HepG2 (cell line): ENCODE measurements around the gene DMRTA2.
"Not testable (repeated sequence)": the region's sequence is repeated elsewhere in the genome, so short reads cannot be mapped to it uniquely, and the experiment has no call there.

Experiments
- EP300 ChIP-seq, 3 experiments: sonication (generic) in 1 of 3; formaldehyde crosslinking in 1 of 3; IDR thresholded peaks; 2 replicates each; pipeline versions ENCODE4 v1.5.1 to v1.6.1; 2011 to 2020; ENCODE audit warnings: low read depth in 2 of 3, low read length in 2 of 3, borderline replicate concordance in 1 of 3, improper control_type of control experiment in 1 of 3, mild to moderate bottlenecking in 1 of 3, missing genetic modification reagents in 1 of 3, moderate library complexity in 1 of 3
- EZH2 ChIP-seq: conservative IDR thresholded peaks from 2 replicates; pipeline ENCODE4 v1.6.1; 2012; ENCODE audit warnings: mild to moderate bottlenecking, low read depth, low read length, moderate library complexity
- KDM4B ChIP-seq: sonication (generic); formaldehyde crosslinking; IDR thresholded peaks from 2 replicates; pipeline ENCODE4 v1.4.0; 2020; ENCODE audit warnings: missing genetic modification reagents
- MAFF ChIP-seq: IDR thresholded peaks from 2 replicates; pipeline ENCODE4 v1.6.1; 2011; ENCODE audit warnings: low read depth, low read length, improper control_type of control experiment
- MED1 ChIP-seq: sonication (generic); formaldehyde crosslinking; IDR thresholded peaks from 2 replicates; pipeline ENCODE4 v1.4.0; 2020; ENCODE audit warnings: missing genetic modification reagents
- MYC ChIP-seq: sonication (generic); formaldehyde crosslinking; IDR thresholded peaks from 2 replicates; pipeline ENCODE4 v1.9.0; 2021; ENCODE audit warnings: missing genetic modification reagents, borderline replicate concordance
- NR1H2 ChIP-seq: sonication (generic); formaldehyde crosslinking; IDR thresholded peaks from 2 replicates; pipeline ENCODE4 v1.8.1; 2022; ENCODE audit warnings: low read depth, missing genetic modification reagents, borderline replicate concordance
- POLR2A ChIP-seq, 2 experiments: IDR thresholded peaks; 2 replicates each; pipeline ENCODE4 v1.6.1; 2011; ENCODE audit warnings: low read depth in 2 of 2, low read length in 2 of 2, mild to moderate bottlenecking in 1 of 2, moderate library complexity in 1 of 2; ENCODE audit not compliant: insufficient read depth in 1 of 2
- TCF12 ChIP-seq, 2 experiments: fragments of 450-650 bp in 1 of 2; sonication (generic) in 1 of 2; formaldehyde crosslinking in 1 of 2; IDR thresholded peaks; 2 replicates each; pipeline versions ENCODE4 v1.6.1 to v1.8.0; 2017 to 2022; ENCODE audit warnings: antibody characterized with exemption in 1 of 2, mild to moderate bottlenecking in 1 of 2, missing genetic modification reagents in 1 of 2, moderate library complexity in 1 of 2
- TF ChIP-seq, protein P1 (sequence below): sonication (generic); formaldehyde crosslinking; IDR thresholded peaks from 2 replicates; pipeline ENCODE4 v1.5.0; 2020; ENCODE audit warnings: mild to moderate bottlenecking, missing genetic modification reagents, moderate library complexity
- TF ChIP-seq, protein P2 (sequence below): IDR thresholded peaks from 2 replicates; pipeline ENCODE4 v1.6.1; 2016; ENCODE audit warnings: low read depth, borderline replicate concordance
- TF ChIP-seq, protein P3 (sequence below): sonication (generic); formaldehyde crosslinking; IDR thresholded peaks from 2 replicates; pipeline ENCODE4 v1.4.0; 2020; ENCODE audit warnings: missing genetic modification reagents, borderline replicate concordance
- TF ChIP-seq, protein P4 (sequence below): IDR thresholded peaks from 2 replicates; pipeline ENCODE4 v1.6.1; 2012; ENCODE audit warnings: inconsistent platforms

DNA sequence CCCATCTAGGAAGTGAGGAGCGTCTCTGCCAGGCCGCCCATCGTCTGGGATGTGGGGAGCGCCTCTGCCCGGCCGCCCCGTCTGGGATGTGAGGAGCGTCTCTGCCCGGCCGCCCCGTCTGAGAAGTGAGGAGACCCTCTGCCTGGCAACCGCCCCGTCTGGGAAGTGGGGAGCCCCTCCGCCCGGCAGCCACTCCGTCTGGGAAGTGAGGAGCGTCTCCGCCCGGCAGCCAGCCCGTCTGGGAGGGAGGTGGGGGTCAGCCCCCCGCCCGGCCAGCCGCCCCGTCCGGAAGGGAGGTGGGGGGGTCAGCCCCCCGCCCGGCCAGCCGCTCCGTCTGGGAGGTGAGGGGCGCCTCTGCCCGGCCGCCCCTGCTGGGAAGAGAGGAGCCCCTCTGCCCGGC is 41.7 kb downstream of the DMRTA2 start:
- TF ChIP-seq MED1; MYC (CRISPR knock-in tag); TCF12 (IDR thresholded peaks at IDR 0.05); TCF12 (CRISPR knock-in tag; IDR thresholded peaks at IDR 0.05); EZH2; KDM4B; POLR2A (IDR thresholded peaks at IDR 0.05; ENCODE audit: insufficient read depth in 1 of 2, low read depth in 2 of 2, low read length in 2 of 2); MAFF; EP300 (IDR thresholded peaks at IDR 0.05; ENCODE audit: low read depth in 2 of 2, low read length in 2 of 2); EP300 (CRISPR knock-in tag; IDR thresholded peaks at IDR 0.05; ENCODE audit: borderline replicate concordance); NR1H2 (CRISPR knock-in tag): not testable (repeated sequence)
- TF ChIP-seq, protein P1, sequence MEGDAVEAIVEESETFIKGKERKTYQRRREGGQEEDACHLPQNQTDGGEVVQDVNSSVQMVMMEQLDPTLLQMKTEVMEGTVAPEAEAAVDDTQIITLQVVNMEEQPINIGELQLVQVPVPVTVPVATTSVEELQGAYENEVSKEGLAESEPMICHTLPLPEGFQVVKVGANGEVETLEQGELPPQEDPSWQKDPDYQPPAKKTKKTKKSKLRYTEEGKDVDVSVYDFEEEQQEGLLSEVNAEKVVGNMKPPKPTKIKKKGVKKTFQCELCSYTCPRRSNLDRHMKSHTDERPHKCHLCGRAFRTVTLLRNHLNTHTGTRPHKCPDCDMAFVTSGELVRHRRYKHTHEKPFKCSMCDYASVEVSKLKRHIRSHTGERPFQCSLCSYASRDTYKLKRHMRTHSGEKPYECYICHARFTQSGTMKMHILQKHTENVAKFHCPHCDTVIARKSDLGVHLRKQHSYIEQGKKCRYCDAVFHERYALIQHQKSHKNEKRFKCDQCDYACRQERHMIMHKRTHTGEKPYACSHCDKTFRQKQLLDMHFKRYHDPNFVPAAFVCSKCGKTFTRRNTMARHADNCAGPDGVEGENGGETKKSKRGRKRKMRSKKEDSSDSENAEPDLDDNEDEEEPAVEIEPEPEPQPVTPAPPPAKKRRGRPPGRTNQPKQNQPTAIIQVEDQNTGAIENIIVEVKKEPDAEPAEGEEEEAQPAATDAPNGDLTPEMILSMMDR (CRISPR knock-in tag): not testable (repeated sequence)
- TF ChIP-seq, protein P2, sequence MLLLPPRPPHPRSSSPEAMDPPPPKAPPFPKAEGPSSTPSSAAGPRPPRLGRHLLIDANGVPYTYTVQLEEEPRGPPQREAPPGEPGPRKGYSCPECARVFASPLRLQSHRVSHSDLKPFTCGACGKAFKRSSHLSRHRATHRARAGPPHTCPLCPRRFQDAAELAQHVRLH: not testable (repeated sequence)
- TF ChIP-seq, protein P3, sequence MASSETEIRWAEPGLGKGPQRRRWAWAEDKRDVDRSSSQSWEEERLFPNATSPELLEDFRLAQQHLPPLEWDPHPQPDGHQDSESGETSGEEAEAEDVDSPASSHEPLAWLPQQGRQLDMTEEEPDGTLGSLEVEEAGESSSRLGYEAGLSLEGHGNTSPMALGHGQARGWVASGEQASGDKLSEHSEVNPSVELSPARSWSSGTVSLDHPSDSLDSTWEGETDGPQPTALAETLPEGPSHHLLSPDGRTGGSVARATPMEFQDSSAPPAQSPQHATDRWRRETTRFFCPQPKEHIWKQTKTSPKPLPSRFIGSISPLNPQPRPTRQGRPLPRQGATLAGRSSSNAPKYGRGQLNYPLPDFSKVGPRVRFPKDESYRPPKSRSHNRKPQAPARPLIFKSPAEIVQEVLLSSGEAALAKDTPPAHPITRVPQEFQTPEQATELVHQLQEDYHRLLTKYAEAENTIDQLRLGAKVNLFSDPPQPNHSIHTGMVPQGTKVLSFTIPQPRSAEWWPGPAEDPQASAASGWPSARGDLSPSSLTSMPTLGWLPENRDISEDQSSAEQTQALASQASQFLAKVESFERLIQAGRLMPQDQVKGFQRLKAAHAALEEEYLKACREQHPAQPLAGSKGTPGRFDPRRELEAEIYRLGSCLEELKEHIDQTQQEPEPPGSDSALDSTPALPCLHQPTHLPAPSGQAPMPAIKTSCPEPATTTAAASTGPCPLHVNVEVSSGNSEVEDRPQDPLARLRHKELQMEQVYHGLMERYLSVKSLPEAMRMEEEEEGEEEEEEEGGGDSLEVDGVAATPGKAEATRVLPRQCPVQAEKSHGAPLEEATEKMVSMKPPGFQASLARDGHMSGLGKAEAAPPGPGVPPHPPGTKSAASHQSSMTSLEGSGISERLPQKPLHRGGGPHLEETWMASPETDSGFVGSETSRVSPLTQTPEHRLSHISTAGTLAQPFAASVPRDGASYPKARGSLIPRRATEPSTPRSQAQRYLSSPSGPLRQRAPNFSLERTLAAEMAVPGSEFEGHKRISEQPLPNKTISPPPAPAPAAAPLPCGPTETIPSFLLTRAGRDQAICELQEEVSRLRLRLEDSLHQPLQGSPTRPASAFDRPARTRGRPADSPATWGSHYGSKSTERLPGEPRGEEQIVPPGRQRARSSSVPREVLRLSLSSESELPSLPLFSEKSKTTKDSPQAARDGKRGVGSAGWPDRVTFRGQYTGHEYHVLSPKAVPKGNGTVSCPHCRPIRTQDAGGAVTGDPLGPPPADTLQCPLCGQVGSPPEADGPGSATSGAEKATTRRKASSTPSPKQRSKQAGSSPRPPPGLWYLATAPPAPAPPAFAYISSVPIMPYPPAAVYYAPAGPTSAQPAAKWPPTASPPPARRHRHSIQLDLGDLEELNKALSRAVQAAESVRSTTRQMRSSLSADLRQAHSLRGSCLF (CRISPR knock-in tag): not testable (repeated sequence)
- TF ChIP-seq, protein P4, sequence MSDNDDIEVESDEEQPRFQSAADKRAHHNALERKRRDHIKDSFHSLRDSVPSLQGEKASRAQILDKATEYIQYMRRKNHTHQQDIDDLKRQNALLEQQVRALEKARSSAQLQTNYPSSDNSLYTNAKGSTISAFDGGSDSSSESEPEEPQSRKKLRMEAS: not testable (repeated sequence)
